NCI-H2227 (cell line): ENCODE data around the gene PRKAR1A.

ENCODE experiments used
- DNase-seq: peaks from one replicate; lab custom pipeline; 2025; ENCODE audit not compliant: unreplicated experiment; lab: John Stamatoyannopoulos, UW

The PRKAR1A gene

DNA sequence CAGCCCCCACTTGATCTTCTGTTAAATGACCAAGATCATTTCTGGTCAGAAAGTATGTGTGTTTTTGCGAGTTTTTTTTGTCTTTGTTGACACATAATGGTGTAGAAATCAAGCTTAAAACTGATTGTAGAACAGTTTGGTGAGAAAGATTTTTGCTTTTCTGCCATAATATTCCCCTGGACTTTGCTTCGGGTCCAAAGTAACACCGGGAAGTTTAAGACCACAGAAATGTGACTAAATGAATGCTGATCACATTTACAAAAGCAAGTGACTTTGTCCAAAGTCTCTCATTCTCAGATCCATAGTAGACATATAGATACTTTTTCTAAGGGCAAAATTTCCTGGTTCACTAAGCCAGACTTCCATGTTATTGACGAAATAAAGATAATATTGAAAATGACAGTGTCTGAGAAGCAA, 86.3 kb downstream of the PRKAR1A start:
- DNase-seq: no peak

DNA sequence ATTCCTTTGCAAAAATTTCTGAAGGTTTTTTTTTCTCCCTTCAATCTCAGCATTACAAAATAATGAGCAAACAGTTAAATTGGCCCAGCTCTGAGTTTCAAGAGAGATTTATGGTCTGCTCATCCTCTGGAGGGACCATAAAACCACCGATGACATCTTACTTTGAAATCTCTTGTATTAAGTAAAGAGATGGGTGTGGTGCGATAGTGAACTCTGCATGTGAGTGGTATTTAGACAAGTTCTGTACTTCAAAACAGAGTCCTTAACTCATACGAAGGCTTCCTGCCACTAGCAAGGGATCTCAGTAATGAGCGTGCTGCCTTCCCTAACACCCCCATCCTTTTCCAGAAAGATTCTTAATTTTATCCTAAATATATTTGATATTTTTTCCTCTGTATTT, 86.9 kb downstream of the PRKAR1A start:
- DNase-seq: no peak

DNA sequence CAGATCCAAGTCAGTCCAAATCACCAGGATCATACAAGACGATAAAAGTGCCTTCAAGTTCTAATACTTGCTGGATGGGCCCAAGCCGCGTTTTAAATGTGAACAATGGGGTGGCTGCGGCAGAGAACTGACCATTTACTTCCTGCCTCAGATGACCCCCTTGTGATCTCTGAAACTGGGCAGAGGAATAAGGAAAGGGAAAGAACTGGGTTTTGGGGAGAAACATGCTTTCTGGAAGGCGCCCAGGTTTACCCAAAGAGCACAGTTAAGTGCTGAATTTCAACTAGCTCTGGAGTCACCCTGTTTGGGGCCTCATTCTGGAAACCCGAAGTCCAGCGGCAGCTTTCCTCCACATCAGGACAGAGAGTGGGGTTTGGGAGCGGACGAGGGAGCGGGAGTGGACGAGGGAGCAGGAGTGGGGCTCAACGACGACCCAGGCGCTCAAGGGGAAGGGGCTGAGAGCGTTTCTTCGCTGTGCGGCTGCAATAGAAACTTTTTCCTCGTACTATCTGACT, 87.4 kb downstream of the PRKAR1A start:
- no peak for DNase-seq

- no peak for DNase-seq
Observed at GRCh38 chr17:68600067-68600930, 88.1 kb downstream of the PRKAR1A start.
